IMR-90 (cell line): ENCODE data around the gene RAD51D. TPM values are rescaled to one million over a fixed set of nuclear protein-coding genes. Genes with fewer than 3 reads are reported as not detected.

Source experiments
- ATAC-seq: fragments of 200-7000 bp; cut with Tn5 transposase; 2 replicates; pipeline ENCODE4 v1.9.1; 2020; ENCODE audit warnings: low read depth, mild to moderate bottlenecking, moderate library complexity
- BruUV-seq: library from RNA; stranded (reverse); fragments of 400-500 nt; replicated peaks from 2 replicates; lab custom pipeline; 2021; lab: Mats Ljungman, UMichigan
- CTCF ChIA-PET: fragments of 300-600 bp; formaldehyde crosslinking; extraction: SDS; loops from one replicate; lab custom pipeline; 2021; ENCODE audit warnings: antibody characterized with exemption; lab: Yijun Ruan, JAX
- POLR2A ChIA-PET: fragments of 300-600 bp; sonication (Branson Sonifier 250); formaldehyde crosslinking; loops from one replicate; lab custom pipeline; 2022; ENCODE audit warnings: antibody characterized with exemption; ENCODE audit not compliant: unreplicated experiment; lab: Charles Lee
- DNase-seq: peaks from one replicate; pipeline ENCODE4 v3.0.0; 2013
- H2AFZ ChIP-seq: replicated peaks from 2 replicates; pipeline ENCODE3; 2013; ENCODE audit warnings: low read length, mild to moderate bottlenecking; ENCODE audit not compliant: poor library complexity
- H2AK5ac ChIP-seq: 2 replicates; pipeline ENCODE4 v1.6.1; 2013; ENCODE audit warnings: low read depth, low read length, inconsistent platforms
- H2AK9ac ChIP-seq: replicated peaks from 2 replicates; pipeline ENCODE3; 2013; ENCODE audit warnings: mild to moderate bottlenecking, low read depth, low read length, moderate library complexity; ENCODE audit not compliant: poor library complexity
- H2BK120ac ChIP-seq: 2 replicates; pipeline ENCODE4 v1.6.1; 2013; ENCODE audit warnings: low read depth, low read length, inconsistent platforms
- H2BK15ac ChIP-seq: 3 replicates; pipeline ENCODE4 v1.6.1; 2013; ENCODE audit warnings: low read depth, low read length, inconsistent platforms
- H2BK20ac ChIP-seq: 2 replicates; pipeline ENCODE4 v1.6.1; 2013; ENCODE audit warnings: low read depth, mild to moderate bottlenecking, inconsistent platforms, low read length, moderate library complexity
- H2BK5ac ChIP-seq: 2 replicates; pipeline ENCODE4 v1.6.1; 2013; ENCODE audit warnings: mild to moderate bottlenecking, low read depth, low read length, inconsistent platforms; ENCODE audit not compliant: poor library complexity, severe bottlenecking
- H3K14ac ChIP-seq: replicated peaks from 2 replicates; pipeline ENCODE4 v1.6.1; 2013; ENCODE audit warnings: low read depth, low read length, inconsistent platforms
- H3K18ac ChIP-seq: 2 replicates; pipeline ENCODE4 v1.6.1; 2013; ENCODE audit warnings: low read depth, low read length, control low read depth
- H3K23ac ChIP-seq: 2 replicates; pipeline ENCODE4 v1.6.1; 2013; ENCODE audit warnings: low read depth, low read length, inconsistent platforms
- H3K27ac ChIP-seq: 2 replicates; pipeline ENCODE4 v1.5.1; 2013; ENCODE audit warnings: mild to moderate bottlenecking, control low read depth, low read length; ENCODE audit not compliant: insufficient read depth
- H3K27me3 ChIP-seq: 2 replicates; pipeline ENCODE4 v1.6.1; 2013; ENCODE audit warnings: low read length; ENCODE audit not compliant: control insufficient read depth, insufficient read depth
- H3K36me3 ChIP-seq: 2 replicates; pipeline ENCODE4 v1.6.1; 2013; ENCODE audit warnings: low read length, mixed read lengths; ENCODE audit not compliant: control insufficient read depth, insufficient read depth
- H3K4ac ChIP-seq: 2 replicates; pipeline ENCODE4 v1.6.1; 2013; ENCODE audit warnings: low read depth, low read length, inconsistent platforms
- H3K4me1 ChIP-seq: 2 replicates; pipeline ENCODE4 v1.6.1; 2013; ENCODE audit warnings: low read length, mixed read lengths; ENCODE audit not compliant: control insufficient read depth, insufficient read depth
- H3K4me2 ChIP-seq: 2 replicates; pipeline ENCODE4 v1.6.1; 2013; ENCODE audit warnings: low read depth, mild to moderate bottlenecking, control low read depth, low read length, moderate library complexity
- H3K4me3 ChIP-seq: 2 replicates; pipeline ENCODE4 v1.5.1; 2013; ENCODE audit warnings: low read depth, mild to moderate bottlenecking, control low read depth, low read length, moderate library complexity; ENCODE audit not compliant: insufficient read depth
- H3K56ac ChIP-seq: 2 replicates; pipeline ENCODE4 v1.6.1; 2013; ENCODE audit warnings: low read length, inconsistent platforms; ENCODE audit not compliant: insufficient read depth; ENCODE audit errors: extremely low read depth
- H3K79me1 ChIP-seq, 2 experiments: 2 replicates each; pipeline ENCODE4 v1.6.1; 2013; ENCODE audit warnings: low read length in 2 of 2, inconsistent platforms in 1 of 2, low read depth in 1 of 2
- H3K9ac ChIP-seq: 2 replicates; pipeline ENCODE4 v1.6.1; 2013; ENCODE audit warnings: low read depth, low read length, control low read depth
- H3K9me1 ChIP-seq: 2 replicates; pipeline ENCODE4 v1.6.1; 2013; ENCODE audit warnings: low read length, inconsistent platforms; ENCODE audit not compliant: insufficient read depth
- H3K9me3 ChIP-seq: 2 replicates; pipeline ENCODE4 v1.6.1; 2013; ENCODE audit warnings: low read length; ENCODE audit not compliant: control insufficient read depth, insufficient read depth
- H4K20me1 ChIP-seq: 2 replicates; pipeline ENCODE4 v1.6.1; 2013; ENCODE audit warnings: low read length, inconsistent platforms; ENCODE audit not compliant: insufficient read depth
- H4K5ac ChIP-seq: 2 replicates; pipeline ENCODE4 v1.6.1; 2013; ENCODE audit warnings: mild to moderate bottlenecking, low read depth, low read length, control low read depth
- H4K8ac ChIP-seq, 2 experiments: 2 replicates each; pipeline ENCODE4 v1.6.1; 2013; ENCODE audit warnings: low read depth in 2 of 2, low read length in 2 of 2, control low read depth in 1 of 2, inconsistent platforms in 1 of 2
- H4K91ac ChIP-seq: 2 replicates; pipeline ENCODE4 v1.6.1; 2013; ENCODE audit warnings: low read depth, low read length, inconsistent platforms; ENCODE audit not compliant: insufficient read depth
- CEBPB ChIP-seq: IDR thresholded peaks from 2 replicates; pipeline ENCODE4 v1.6.1; 2012; ENCODE audit warnings: low read depth, low read length, improper control_type of control experiment
- RCOR1 ChIP-seq: IDR thresholded peaks from 2 replicates; pipeline ENCODE4 v1.6.1; 2012; ENCODE audit warnings: mild to moderate bottlenecking, low read length, improper control_type of control experiment; ENCODE audit not compliant: insufficient replicate concordance
- WGBS, 2 experiments: methylation state at CpG; one replicate each; pipeline versions ENCODE4 v1.1.5 to v1.1.7; 2013; ENCODE audit warnings: missing lambda C conversion rate in 2 of 2; ENCODE audit not compliant: insufficient read length in 1 of 2; ENCODE audit errors: extremely low coverage in 2 of 2; 5-methylcytosine and 5-hydroxymethylcytosine counted together
- dilution Hi-C: fragments of 300-500 bp; cut with HindIII; formaldehyde crosslinking; loops from one replicate; pipeline ENCODE4 v1.14.3; 2018; ENCODE audit warnings: low sequenced_read_pairs; ENCODE audit not compliant: unreplicated experiment
- in situ Hi-C: fragments of 300-500 bp; cut with MboI; formaldehyde crosslinking; loops from 3 replicates; pipeline ENCODE4 v1.14.3; 2019; ENCODE audit warnings: low sequenced_read_pairs, inconsistent platforms, mixed read lengths
- intact Hi-C: fragments of 100-400 bp; cut with micrococcal nuclease; formaldehyde crosslinking; loops from 2 replicates; pipeline ENCODE4 v1.10.0; 2022
- polyA plus RNA-seq, 3 experiments: library from polyadenylated mRNA; depleted of rRNA; stranded (reverse); fragments of >200 nt; gene quantifications; 2 replicates each; pipeline ENCODE4 v1.2.3, GENCODE V29; 2012; ENCODE audit warnings: low replicate concordance in 1 of 3
- total RNA-seq: library from RNA; depleted of rRNA; stranded (reverse); fragments of >200 nt; gene quantifications from 2 replicates; pipeline ENCODE4 v1.2.3, GENCODE V29; 2012

Gene RAD51D
- total and polyA plus RNA-seq, 2 of the 4 experiments (the other 2 are of a cell fraction), result 10.8 to 12.7 TPM

GRCh38 chr17:35167666-35168065 is 48.0 kb upstream of the RAD51D start:
- H3K9ac ChIP-seq, result no peak overlapping the region
- no peak overlapping the region for H2AFZ ChIP-seq
- TF ChIP-seq CEBPB (peak; percentile 21; the same call in 1 of the 2 replicates), RCOR1 (no peak)
- H4K5ac ChIP-seq, result no peak overlapping the region
- intact Hi-C loops, result no loop called here
- H3K18ac ChIP-seq, result no peak overlapping the region
- H3K79me1 ChIP-seq, result no peaks in the 10 kb centered on the region
- no peak overlapping the region for H2BK5ac ChIP-seq
- H3K56ac ChIP-seq, result no peak overlapping the region
- no peak overlapping the region for H2AK5ac ChIP-seq
- H2BK20ac ChIP-seq, result no peak overlapping the region
- no peak overlapping the region for H2AK9ac ChIP-seq
- no peak overlapping the region for H2BK120ac ChIP-seq
- dilution Hi-C loops, result no loop called here
- H3K23ac ChIP-seq, result no peak overlapping the region
- no TSS peak for BruUV-seq
- H3K27ac ChIP-seq, result no peak overlapping the region
- 80% methylated on average over 1 of the region's 1 CpG; no CpG with 5 or more reads in 1 of the 2 experiments for WGBS, 2 experiments
- H4K91ac ChIP-seq, result no peak overlapping the region
- DNase-seq (peak; percentile 62), ATAC-seq (peak; percentile 60)
- peaks cover 8% of the 10 kb centered on the region for H3K27me3 ChIP-seq
- no peak overlapping the region for H3K4ac ChIP-seq
- no peak overlapping the region for H3K4me2 ChIP-seq
- no peaks in the 10 kb centered on the region for H3K36me3 ChIP-seq
- H3K4me3 ChIP-seq, result no peak overlapping the region
- H4K8ac ChIP-seq, result no peak overlapping the region
- no peaks in the 10 kb centered on the region for H3K9me3 ChIP-seq
- in situ Hi-C loops, result loop anchor here (5.0 kb wide), 1 partner anchor 370 kb away; the partner anchor contains the start of gene SLFN12L
- ChIA-PET CTCF (interaction anchor here (1.0 kb wide), 1 partner anchor 372 kb away, joined by 3 read pairs; no protein-coding TSS in a partner anchor), POLR2A (no interaction called here)
- H2BK15ac ChIP-seq, result no peak overlapping the region
- H3K14ac ChIP-seq, result no peak overlapping the region
- H4K20me1 ChIP-seq, result no peaks in the 10 kb centered on the region
- 0 out of 2 replicates have a peak, but pooled peaks cover 5% of the 10 kb centered on the region for H3K9me1 ChIP-seq
- H3K4me1 ChIP-seq, result peaks cover 4% of the 10 kb centered on the region; the same call in 1 of the 2 replicates
